ENCODE data around the gene MVD. TPM values are rescaled to one million over a fixed set of nuclear protein-coding genes. Genes with fewer than 3 reads are reported as not detected.

MVD gene
- total RNA-seq, 1 experiment from 2014 or later: 38.3 TPM

DNA sequence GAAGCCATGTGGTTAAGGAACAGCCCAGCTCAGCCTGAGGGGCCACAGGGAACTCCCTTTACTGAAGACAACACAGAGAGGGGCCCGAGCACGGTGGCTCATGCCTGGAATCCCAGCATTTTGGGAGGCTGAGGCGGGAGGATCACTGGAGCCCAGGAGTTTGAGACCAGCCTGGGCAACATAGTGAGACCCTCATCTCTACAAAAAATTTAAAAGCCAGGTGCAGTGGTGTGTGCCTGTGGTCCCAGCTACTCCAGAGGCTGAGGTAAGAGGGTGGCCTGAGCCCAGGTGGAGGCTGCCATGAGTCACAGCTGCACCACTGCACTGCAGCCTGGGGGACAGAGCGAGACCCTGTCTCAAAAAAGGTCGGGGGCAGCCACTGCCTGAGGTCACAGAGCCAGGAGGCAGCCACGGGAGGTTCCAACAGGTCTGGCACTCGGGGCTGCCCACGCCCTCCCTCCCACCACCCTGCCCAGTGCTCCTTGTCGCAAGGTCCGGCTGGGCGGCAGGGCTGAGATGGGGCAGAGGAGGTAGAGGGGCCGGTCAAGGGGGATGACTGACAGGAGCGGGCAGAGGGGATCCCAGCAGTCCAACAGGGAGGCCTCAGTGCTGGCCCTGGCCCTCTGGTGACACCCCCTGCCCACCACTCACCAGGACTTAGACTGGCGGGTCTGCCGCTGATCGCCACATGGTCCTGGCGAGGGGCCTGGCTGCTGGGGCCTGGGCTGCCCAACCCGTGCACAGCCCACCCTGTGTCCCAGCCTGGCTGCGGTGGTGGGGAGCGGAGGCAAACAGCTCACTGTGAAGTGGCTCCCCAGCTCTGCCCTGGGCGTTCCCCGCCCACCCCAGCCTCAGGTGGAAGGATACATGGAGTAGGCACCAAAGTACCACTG lies 15.5 kb downstream of the MVD start:
- Histone ChIP-seq H2AFZ (ENCODE audit: low read length) (no peak overlapping the region), H3K27me3 (ENCODE audit: low read length) (no peaks in the 10 kb centered on the region), H3K4me3 (ENCODE audit: low read length) (no peak overlapping the region), H4K20me1 (ENCODE audit: low read length) (no peaks in the 10 kb centered on the region), H3K9me2 (replicated peaks; ENCODE audit: low read length) (no peaks in the 10 kb centered on the region), H3K79me2 (ENCODE audit: low read length) (no peaks in the 10 kb centered on the region), H3K4me2 (ENCODE audit: low read length) (no peak overlapping the region), H3K9me3 (ENCODE audit: low read length) (no peaks in the 10 kb centered on the region), H3K36me3 (ENCODE audit: low read depth, low read length) (no peaks in the 10 kb centered on the region), H3K4me1 (ENCODE audit: insufficient read depth, low read length) (no peaks in the 10 kb centered on the region), H3F3A (ENCODE audit: low read length, unreplicated experiment) (no peaks in the 10 kb centered on the region), H3K27ac (ENCODE audit: low read length) (no peak overlapping the region), H3K9ac (ENCODE audit: low read length) (no peak overlapping the region)
- no peak for DNase-seq
- BruUV-seq (replicated peaks): no TSS peak
- ATAC-seq: no peak
- ChIA-PET POLR2A (ENCODE audit: unreplicated experiment) (no interaction called here), CTCF (no interaction called here)
- intact Hi-C loops (cut with micrococcal nuclease): no loop called here
- TF ChIP-seq EZH2 (IDR thresholded peaks at IDR 0.05; ENCODE audit: low read length, unreplicated experiment) (no peak), EZH2phosphoT487 (IDR thresholded peaks at IDR 0.05; ENCODE audit: borderline replicate concordance, low read length) (no peak)
- TF ChIP-seq, protein P1, sequence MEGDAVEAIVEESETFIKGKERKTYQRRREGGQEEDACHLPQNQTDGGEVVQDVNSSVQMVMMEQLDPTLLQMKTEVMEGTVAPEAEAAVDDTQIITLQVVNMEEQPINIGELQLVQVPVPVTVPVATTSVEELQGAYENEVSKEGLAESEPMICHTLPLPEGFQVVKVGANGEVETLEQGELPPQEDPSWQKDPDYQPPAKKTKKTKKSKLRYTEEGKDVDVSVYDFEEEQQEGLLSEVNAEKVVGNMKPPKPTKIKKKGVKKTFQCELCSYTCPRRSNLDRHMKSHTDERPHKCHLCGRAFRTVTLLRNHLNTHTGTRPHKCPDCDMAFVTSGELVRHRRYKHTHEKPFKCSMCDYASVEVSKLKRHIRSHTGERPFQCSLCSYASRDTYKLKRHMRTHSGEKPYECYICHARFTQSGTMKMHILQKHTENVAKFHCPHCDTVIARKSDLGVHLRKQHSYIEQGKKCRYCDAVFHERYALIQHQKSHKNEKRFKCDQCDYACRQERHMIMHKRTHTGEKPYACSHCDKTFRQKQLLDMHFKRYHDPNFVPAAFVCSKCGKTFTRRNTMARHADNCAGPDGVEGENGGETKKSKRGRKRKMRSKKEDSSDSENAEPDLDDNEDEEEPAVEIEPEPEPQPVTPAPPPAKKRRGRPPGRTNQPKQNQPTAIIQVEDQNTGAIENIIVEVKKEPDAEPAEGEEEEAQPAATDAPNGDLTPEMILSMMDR (conservative IDR thresholded peaks at IDR 0.05; ENCODE audit: low read depth, low read length): no peak

DNA sequence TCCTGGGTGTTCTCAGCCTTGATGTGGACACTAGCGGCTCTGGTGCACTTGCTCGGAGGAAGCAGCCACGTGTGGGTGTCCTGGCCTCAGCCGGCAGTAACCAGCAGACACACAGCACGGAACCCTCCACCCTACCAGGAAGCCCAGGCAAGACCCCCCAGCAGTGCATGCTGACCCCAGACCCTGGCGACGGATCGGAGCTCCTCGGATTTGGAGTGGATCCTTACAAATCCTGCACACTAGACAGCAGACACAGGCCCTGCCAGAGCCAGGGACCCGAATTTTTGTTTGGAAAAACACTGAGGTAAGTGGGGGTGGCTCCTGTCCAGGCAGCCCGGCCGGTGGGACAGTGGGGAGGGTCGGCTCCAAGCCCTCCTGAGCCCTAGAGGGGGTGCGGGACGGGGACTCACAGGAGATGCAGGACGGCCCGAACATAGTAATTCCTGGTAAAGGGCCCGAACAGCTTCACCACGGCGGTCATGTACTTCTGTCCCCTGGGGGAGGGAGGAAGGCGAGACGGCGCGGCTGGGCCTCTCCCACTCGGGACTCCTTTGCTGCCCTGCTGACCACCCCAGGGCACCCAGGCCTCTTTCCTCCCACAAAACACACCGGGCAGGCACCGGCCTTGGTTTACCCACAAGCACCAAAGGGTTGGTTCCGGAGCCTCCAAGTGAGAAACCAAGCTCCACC lies 16.4 kb downstream of the MVD start:
- Histone ChIP-seq H3K9me2 (replicated peaks; ENCODE audit: low read length) (no peaks in the 10 kb centered on the region), H3K4me2 (ENCODE audit: low read length) (no peak overlapping the region), H3K9me3 (ENCODE audit: low read length) (no peaks in the 10 kb centered on the region), H3K27me3 (ENCODE audit: low read length) (no peaks in the 10 kb centered on the region), H3K36me3 (ENCODE audit: low read depth, low read length) (no peaks in the 10 kb centered on the region), H3K4me1 (ENCODE audit: insufficient read depth, low read length) (no peaks in the 10 kb centered on the region), H3K79me2 (ENCODE audit: low read length) (no peaks in the 10 kb centered on the region), H3K9ac (ENCODE audit: low read length) (no peak overlapping the region), H2AFZ (ENCODE audit: low read length) (no peak overlapping the region), H3K27ac (ENCODE audit: low read length) (no peak overlapping the region), H3F3A (ENCODE audit: low read length, unreplicated experiment) (no peaks in the 10 kb centered on the region), H3K4me3 (ENCODE audit: low read length) (no peak overlapping the region), H4K20me1 (ENCODE audit: low read length) (no peaks in the 10 kb centered on the region)
- POLR2A ChIA-PET (ENCODE audit: unreplicated experiment): no interaction called here
- CTCF ChIA-PET: no interaction called here
- BruUV-seq (replicated peaks): no TSS peak
- ATAC-seq: no peak
- TF ChIP-seq, protein P1 (conservative IDR thresholded peaks at IDR 0.05; ENCODE audit: low read depth, low read length): no peak
- no peak for TF ChIP-seq EZH2 (IDR thresholded peaks at IDR 0.05; ENCODE audit: low read length, unreplicated experiment)
- TF ChIP-seq EZH2phosphoT487 (IDR thresholded peaks at IDR 0.05; ENCODE audit: borderline replicate concordance, low read length): no peak
- intact Hi-C loops (cut with micrococcal nuclease): no loop called here
- DNase-seq: no peak

DNA sequence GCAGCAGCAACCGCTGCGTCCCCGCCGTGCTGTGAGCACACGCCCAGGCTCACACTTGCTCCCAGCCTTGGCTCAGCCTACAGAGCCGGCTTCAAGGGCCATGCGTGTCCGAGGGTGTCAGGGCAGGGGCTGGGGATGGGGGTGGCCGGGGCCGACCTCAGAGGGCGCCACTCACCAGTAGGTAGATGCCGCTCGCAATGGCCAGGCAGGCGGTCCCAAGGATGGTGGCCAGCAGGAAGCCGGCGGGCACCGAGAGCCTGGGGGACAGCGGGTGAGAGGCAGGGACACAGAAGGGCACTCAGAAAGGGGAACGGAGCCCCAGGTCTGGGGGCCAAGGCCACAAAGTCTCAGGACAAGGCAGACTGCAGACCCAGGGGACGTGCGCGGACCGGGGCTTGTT lies 16.9 kb downstream of the MVD start:
- H3K9me2 ChIP-seq (replicated peaks; ENCODE audit: low read length): no peaks in the 10 kb centered on the region
- no peak overlapping the region for H3K9ac ChIP-seq (ENCODE audit: low read length)
- H4K20me1 ChIP-seq (ENCODE audit: low read length): no peaks in the 10 kb centered on the region
- H3K9me3 ChIP-seq (ENCODE audit: low read length): no peaks in the 10 kb centered on the region
- no peaks in the 10 kb centered on the region for H3K36me3 ChIP-seq (ENCODE audit: low read depth, low read length)
- H3K27me3 ChIP-seq (ENCODE audit: low read length): no peaks in the 10 kb centered on the region
- no peaks in the 10 kb centered on the region for H3F3A ChIP-seq (ENCODE audit: low read length, unreplicated experiment)
- no TSS peak for BruUV-seq (replicated peaks)
- TF ChIP-seq EZH2 (IDR thresholded peaks at IDR 0.05; ENCODE audit: low read length, unreplicated experiment) (no peak), EZH2phosphoT487 (IDR thresholded peaks at IDR 0.05; ENCODE audit: borderline replicate concordance, low read length) (no peak)
- TF ChIP-seq, protein P1 (conservative IDR thresholded peaks at IDR 0.05; ENCODE audit: low read depth, low read length): no peak
- no peaks in the 10 kb centered on the region for H3K4me1 ChIP-seq (ENCODE audit: insufficient read depth, low read length)
- intact Hi-C loops (cut with micrococcal nuclease): no loop called here
- POLR2A ChIA-PET (ENCODE audit: unreplicated experiment): no interaction called here
- no peaks in the 10 kb centered on the region for H3K79me2 ChIP-seq (ENCODE audit: low read length)
- H2AFZ ChIP-seq (ENCODE audit: low read length): no peak overlapping the region
- H3K4me2 ChIP-seq (ENCODE audit: low read length): no peak overlapping the region
- CTCF ChIA-PET: no interaction called here
- H3K4me3 ChIP-seq (ENCODE audit: low read length): no peak overlapping the region
- DNase-seq (no peak), ATAC-seq (no peak)
- no peak overlapping the region for H3K27ac ChIP-seq (ENCODE audit: low read length)
